HCEC 1CT (cell line): ENCODE results near the gene EGFLAM.
A peak's percentile ranks its signal among the peaks of the same experiment; 100 is the strongest.

Experiments
- DNase-seq: peaks from one replicate; pipeline ENCODE4 v3.0.0-alpha.2; 2017

Gene EGFLAM

GRCh38 chr5:38452201-38452600, 193.8 kb downstream of the EGFLAM start:
- DNase-seq, result no peak

- no peak for DNase-seq
Observed at GRCh38 chr5:38453506-38453905, 195.1 kb downstream of the EGFLAM start.

- no peak for DNase-seq
Observed at GRCh38 chr5:38453921-38454320, 195.6 kb downstream of the EGFLAM start.

GRCh38 chr5:38455796-38456330, 197.5 kb downstream of the EGFLAM start:
- DNase-seq, result no peak

- no peak for DNase-seq
Observed at GRCh38 chr5:38456657-38457399, 198.5 kb downstream of the EGFLAM start.

- DNase-seq, result no peak
Observed at GRCh38 chr5:38458174-38458573, 199.8 kb downstream of the EGFLAM start.

- peak; percentile 63 for DNase-seq
Observed at GRCh38 chr5:38462976-38463633, 204.7 kb downstream of the EGFLAM start.

GRCh38 chr5:38463634-38464521, 205.5 kb downstream of the EGFLAM start:
- peak; percentile 99 for DNase-seq

GRCh38 chr5:38465061-38465460, 206.7 kb downstream of the EGFLAM start:
- DNase-seq, result peak; percentile 79

GRCh38 chr5:38465702-38466423, 207.5 kb downstream of the EGFLAM start:
- no peak for DNase-seq

- DNase-seq, result peak; percentile 30
Observed at GRCh38 chr5:38466424-38467189, 208.2 kb downstream of the EGFLAM start.

GRCh38 chr5:38467353-38468040, 209.1 kb downstream of the EGFLAM start:
- DNase-seq, result peak; percentile 45

- DNase-seq, result peak; percentile 97
Observed at GRCh38 chr5:38468202-38468673, 209.9 kb downstream of the EGFLAM start.

- DNase-seq, result no peak
Observed at GRCh38 chr5:38468978-38469706, 210.8 kb downstream of the EGFLAM start.

GRCh38 chr5:38469707-38470267, 211.4 kb downstream of the EGFLAM start:
- no peak for DNase-seq

- no peak for DNase-seq
Observed at GRCh38 chr5:38471709-38472108, 213.3 kb downstream of the EGFLAM start.

- no peak for DNase-seq
Observed at GRCh38 chr5:38472541-38472940, 214.2 kb downstream of the EGFLAM start.

- DNase-seq, result no peak
Observed at GRCh38 chr5:38473008-38473407, 214.6 kb downstream of the EGFLAM start.

GRCh38 chr5:38478166-38478565, 219.8 kb downstream of the EGFLAM start:
- no peak for DNase-seq

- no peak for DNase-seq
Observed at GRCh38 chr5:38478878-38479277, 220.5 kb downstream of the EGFLAM start.
